A549 treated with RU486 at 1 μM for 4 hours (cell line): ENCODE data around the gene RFPL3. TPM values are rescaled to one million over a fixed set of nuclear protein-coding genes. Genes with fewer than 3 reads are reported as not detected.

Experiments
- total RNA-seq: library from RNA; stranded (reverse); fragments of 200-300 nt; extraction: Qiagen RNA extraction; gene quantifications from 5 replicates; pipeline ENCODE4 v1.2.3, GENCODE V29; 2022; ENCODE audit warnings: low read depth

RFPL3 gene
- total RNA-seq = not detected in 5 replicates

DNA sequence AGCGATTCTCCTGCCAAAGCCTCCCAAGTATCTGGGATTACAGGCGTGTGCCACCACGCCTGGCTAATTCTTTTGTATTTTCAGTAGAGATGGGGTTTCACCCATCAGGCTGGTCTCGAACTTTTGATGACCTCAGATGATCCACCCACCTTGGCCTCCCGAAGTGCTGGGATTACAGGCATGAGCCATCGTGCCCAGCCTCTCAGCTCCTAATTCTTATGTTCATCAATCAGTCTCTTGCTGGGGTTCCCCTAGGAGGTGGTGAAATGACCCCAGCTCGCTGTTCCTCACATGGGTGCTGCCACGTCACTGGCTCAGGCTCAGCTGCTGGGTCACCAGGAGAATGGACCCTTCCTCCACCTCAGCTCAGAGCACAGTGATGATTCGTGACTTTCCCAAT lies at the start of gene RFPL3:
RFPL3 (plus strand) TSS at position 301 of the 400 bp plus-strand sequence. CDS start 205 bp downstream, outside the sequence.

Other genes starting within 250 kb of the RFPL3 start
- not detected in 5 replicates for gene C22orf42, start 198.6 kb upstream of the RFPL3 start, total RNA-seq
- gene RFPL2, start 152.8 kb upstream of the RFPL3 start, total RNA-seq = 0.09 to 0.23 TPM (median 0.13 TPM) in 4 of 5 replicates, not detected in the other
- gene SLC5A4, start 102.5 kb upstream of the RFPL3 start, total RNA-seq = not detected in 5 replicates
- gene RTCB, start 54.4 kb downstream of the RFPL3 start, total RNA-seq = 75.8 to 87.3 TPM (median 83.7 TPM) in 5 replicates
- not detected in 5 replicates for gene BPIFC, start 106.6 kb downstream of the RFPL3 start, total RNA-seq
- gene FBXO7, start 116.9 kb downstream of the RFPL3 start, total RNA-seq = 67.4 to 78.8 TPM (median 74.4 TPM) in 5 replicates